CD4-positive, alpha-beta T cell (primary cell): ENCODE measurements around the gene UNC93A. TPM values are rescaled to one million over a fixed set of nuclear protein-coding genes. Genes with fewer than 3 reads are reported as not detected.

Source experiments
- ATAC-seq: fragments of 200-7000 bp; cut with Tn5 transposase; one replicate; pipeline ENCODE4 v1.10.0; 2022; ENCODE audit warnings: mild to moderate bottlenecking; ENCODE audit not compliant: poor library complexity
- CTCF ChIA-PET: fragments of 350-600 bp; sonication (Branson Sonifier 250); formaldehyde crosslinking; loops from one replicate; lab custom pipeline; 2021; ENCODE audit warnings: antibody characterized with exemption, inconsistent platforms; lab: Charles Lee
- POLR2A ChIA-PET: fragments of 350-600 bp; sonication (Branson Sonifier 250); formaldehyde crosslinking; loops from one replicate; lab custom pipeline; 2021; ENCODE audit warnings: antibody characterized with exemption, inconsistent platforms; lab: Charles Lee
- DNase-seq, 14 experiments: peaks; one replicate each; pipeline ENCODE4 v3.0.0-alpha.2; 2013 to 2020; ENCODE audit warnings: mixed read lengths in 2 of 14
- H3K27ac ChIP-seq, 2 donors: one replicate each; pipeline versions ENCODE4 v1.5.1 to v1.7.0; 2013; ENCODE audit warnings: low read length in 2 of 2, low read depth in 1 of 2, mild to moderate bottlenecking in 1 of 2
- H3K27me3 ChIP-seq, 2 experiments: 1 replicate in 1 of 2; 2 replicates in 1 of 2; pipeline versions ENCODE4 v1.6.1 to v1.7.0; 2013; ENCODE audit warnings: low read length in 2 of 2, control low read depth in 1 of 2, mild to moderate bottlenecking in 1 of 2, moderate library complexity in 1 of 2; ENCODE audit not compliant: insufficient read depth in 2 of 2, control insufficient read depth in 1 of 2
- H3K36me3 ChIP-seq: one replicate; pipeline ENCODE4 v1.6.1; 2013; ENCODE audit warnings: low read length, control low read depth; ENCODE audit not compliant: insufficient read depth
- H3K4me1 ChIP-seq: one replicate; pipeline ENCODE4 v1.6.1; 2013; ENCODE audit warnings: low read length, control low read depth; ENCODE audit not compliant: insufficient read depth
- H3K4me3 ChIP-seq: one replicate; pipeline ENCODE4 v1.5.1; 2013; ENCODE audit warnings: mild to moderate bottlenecking, low read length, moderate library complexity
- H3K9me3 ChIP-seq, 2 experiments: 1 replicate in 1 of 2; 2 replicates in 1 of 2; pipeline versions ENCODE4 v1.6.1 to v1.7.0; 2013; ENCODE audit warnings: low read length in 2 of 2, mild to moderate bottlenecking in 2 of 2, control low read depth in 1 of 2, moderate library complexity in 1 of 2; ENCODE audit not compliant: control insufficient read depth in 1 of 2, insufficient read depth in 1 of 2
- H3K27ac Mint-ChIP-seq: one replicate; pipeline ENCODE4 v1.8.0; 2020; ENCODE audit warnings: mixed read lengths
- H3K27me3 Mint-ChIP-seq: one replicate; pipeline ENCODE4 v1.8.0; 2021; ENCODE audit warnings: mixed read lengths
- H3K36me3 Mint-ChIP-seq: one replicate; pipeline ENCODE4 v1.8.0; 2021; ENCODE audit warnings: low read depth, mixed read lengths
- H3K4me1 Mint-ChIP-seq: one replicate; pipeline ENCODE4 v1.8.0; 2021; ENCODE audit warnings: low read depth, mixed read lengths
- H3K4me3 Mint-ChIP-seq: one replicate; pipeline ENCODE4 v1.8.0; 2020; ENCODE audit warnings: mild to moderate bottlenecking, mixed read lengths
- H3K9me3 Mint-ChIP-seq: one replicate; pipeline ENCODE4 v1.8.0; 2020; ENCODE audit warnings: mixed read lengths
- CTCF ChIP-seq: fragments of 200-600 bp; IDR thresholded peaks from one replicate; pipeline ENCODE4 v1.8.0; 2022; ENCODE audit warnings: antibody characterized with exemption, mild to moderate bottlenecking
- intact Hi-C, 2 experiments: fragments of 100-400 bp; cut with DNase I in 1 of 2; cut with micrococcal nuclease in 1 of 2; formaldehyde crosslinking; loops; one replicate each; pipeline versions ENCODE4 v1.15.1 to v1.9.0; 2023 to 2025; cut with DNase I, micrococcal nuclease
- total RNA-seq, 174 experiments: library from RNA in 2 of 174; stranded (reverse) in 2 of 174; gene quantifications; one replicate each; pipeline ENCODE4 v1.2.3 and lab custom pipeline; 2021 to 2026

The UNC93A gene
- total RNA-seq, 2 experiments from 2014 or later: not detected

- H3K4me1 Mint-ChIP-seq: no peaks in the 10 kb centered on the region
- intact Hi-C loops: no loop called here
- DNase-seq: no peak
- peaks cover 19% of the 10 kb centered on the region for H3K27me3 Mint-ChIP-seq
- ATAC-seq: no peak
- peaks cover 0 to 2% of the 10 kb centered on the region in 2 experiments for H3K27me3 ChIP-seq
- CTCF ChIA-PET: interaction anchor here (0.6 kb wide), 1 partner anchor 113 kb away, joined by 3 read pairs; no protein-coding TSS in a partner anchor
- POLR2A ChIA-PET: no interaction called here
- H3K4me3 ChIP-seq: no peak overlapping the region
- H3K4me3 Mint-ChIP-seq: no peak overlapping the region
- no peaks in the 10 kb centered on the region for H3K36me3 ChIP-seq
- no peak for TF ChIP-seq CTCF
- H3K36me3 Mint-ChIP-seq: no peaks in the 10 kb centered on the region
- H3K27ac Mint-ChIP-seq: no peak overlapping the region
- no peak overlapping the region for H3K27ac ChIP-seq
- no peaks in the 10 kb centered on the region for H3K9me3 Mint-ChIP-seq
- H3K4me1 ChIP-seq: no peaks in the 10 kb centered on the region
- H3K9me3 ChIP-seq: no peaks in the 10 kb centered on the region
Measured at GRCh38 chr6:167268683-167269280, 22.3 kb upstream of the UNC93A start.

- POLR2A ChIA-PET: interaction anchor here (0.6 kb wide), 1 partner anchor 46 kb away, joined by 3 read pairs; no protein-coding TSS in a partner anchor
- H3K27me3 ChIP-seq: peaks cover 0 to 5% of the 10 kb centered on the region in 2 experiments
- DNase-seq: no peak
- no peaks in the 10 kb centered on the region for H3K36me3 Mint-ChIP-seq
- no peaks in the 10 kb centered on the region for H3K4me1 Mint-ChIP-seq
- no peak for TF ChIP-seq CTCF
- no peaks in the 10 kb centered on the region for H3K36me3 ChIP-seq
- peaks cover 10% of the 10 kb centered on the region for H3K27me3 Mint-ChIP-seq
- H3K27ac Mint-ChIP-seq: no peak overlapping the region
- H3K4me3 Mint-ChIP-seq: no peak overlapping the region
- H3K9me3 Mint-ChIP-seq: no peaks in the 10 kb centered on the region
- no peaks in the 10 kb centered on the region for H3K9me3 ChIP-seq
- intact Hi-C loops: no loop called here
- CTCF ChIA-PET: no interaction called here
- no peak for ATAC-seq
- H3K27ac ChIP-seq: no peak overlapping the region
- no peak overlapping the region for H3K4me3 ChIP-seq
- H3K4me1 ChIP-seq: no peaks in the 10 kb centered on the region
Measured at GRCh38 chr6:167270499-167271311, 20.4 kb upstream of the UNC93A start.

- CTCF ChIA-PET: no interaction called here
- no peak overlapping the region for H3K4me3 ChIP-seq
- DNase-seq (no peak), ATAC-seq (no peak)
- Mint-ChIP-seq H3K4me1 (no peaks in the 10 kb centered on the region), H3K9me3 (no peaks in the 10 kb centered on the region), H3K4me3 (no peak overlapping the region), H3K27me3 (peaks cover 9% of the 10 kb centered on the region), H3K27ac (no peak overlapping the region), H3K36me3 (no peaks in the 10 kb centered on the region)
- no peaks in the 10 kb centered on the region for H3K9me3 ChIP-seq
- POLR2A ChIA-PET: no interaction called here
- H3K4me1 ChIP-seq: no peaks in the 10 kb centered on the region
- no peak for TF ChIP-seq CTCF
- H3K27ac ChIP-seq: no peak overlapping the region
- H3K36me3 ChIP-seq: no peaks in the 10 kb centered on the region
- peaks cover 0 to 4% of the 10 kb centered on the region in 2 experiments for H3K27me3 ChIP-seq
- intact Hi-C loops: no loop called here
Measured at GRCh38 chr6:167272151-167272550, 19.0 kb upstream of the UNC93A start.
